Astrocyte (in vitro differentiated cells and primary cell): ENCODE results near the gene FGFR3.

Experiments
- EZH2 ChIP-seq: IDR thresholded peaks from 2 replicates; pipeline ENCODE4 v1.6.1; 2012; ENCODE audit warnings: mild to moderate bottlenecking, low read length, inconsistent platforms; ENCODE audit not compliant: insufficient read depth
- TF ChIP-seq, protein P1 (sequence below): IDR thresholded peaks from 2 replicates; pipeline ENCODE4 v1.5.1; 2011; ENCODE audit warnings: low read depth, mild to moderate bottlenecking, inconsistent platforms, low read length, moderate library complexity; ENCODE audit not compliant: insufficient read depth

DNA sequence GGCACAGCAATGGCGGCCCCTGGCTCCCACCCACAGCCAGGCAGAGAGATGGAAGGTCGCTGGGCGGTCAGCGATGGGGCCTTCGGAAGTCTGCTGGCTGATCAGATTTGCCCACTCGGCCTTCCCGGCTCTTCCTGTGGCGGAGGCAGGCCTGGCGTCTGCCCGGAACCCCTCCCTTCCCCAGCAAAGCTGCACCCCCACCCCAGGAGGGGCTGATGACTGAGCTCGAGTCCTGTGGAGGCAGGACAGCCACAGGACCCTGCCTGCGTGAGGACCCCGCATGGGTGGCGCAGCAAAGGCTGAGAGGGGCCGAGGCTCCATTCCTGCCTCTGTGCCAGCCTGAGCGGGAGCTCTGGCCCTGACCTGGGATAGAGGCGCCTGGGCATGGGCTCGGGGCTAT is 37.0 kb upstream of the FGFR3 start:
- TF ChIP-seq, protein P1, sequence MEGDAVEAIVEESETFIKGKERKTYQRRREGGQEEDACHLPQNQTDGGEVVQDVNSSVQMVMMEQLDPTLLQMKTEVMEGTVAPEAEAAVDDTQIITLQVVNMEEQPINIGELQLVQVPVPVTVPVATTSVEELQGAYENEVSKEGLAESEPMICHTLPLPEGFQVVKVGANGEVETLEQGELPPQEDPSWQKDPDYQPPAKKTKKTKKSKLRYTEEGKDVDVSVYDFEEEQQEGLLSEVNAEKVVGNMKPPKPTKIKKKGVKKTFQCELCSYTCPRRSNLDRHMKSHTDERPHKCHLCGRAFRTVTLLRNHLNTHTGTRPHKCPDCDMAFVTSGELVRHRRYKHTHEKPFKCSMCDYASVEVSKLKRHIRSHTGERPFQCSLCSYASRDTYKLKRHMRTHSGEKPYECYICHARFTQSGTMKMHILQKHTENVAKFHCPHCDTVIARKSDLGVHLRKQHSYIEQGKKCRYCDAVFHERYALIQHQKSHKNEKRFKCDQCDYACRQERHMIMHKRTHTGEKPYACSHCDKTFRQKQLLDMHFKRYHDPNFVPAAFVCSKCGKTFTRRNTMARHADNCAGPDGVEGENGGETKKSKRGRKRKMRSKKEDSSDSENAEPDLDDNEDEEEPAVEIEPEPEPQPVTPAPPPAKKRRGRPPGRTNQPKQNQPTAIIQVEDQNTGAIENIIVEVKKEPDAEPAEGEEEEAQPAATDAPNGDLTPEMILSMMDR, result no peak
- no peak for TF ChIP-seq EZH2
